GM12875 (cell line): ENCODE data around the gene CFAP221.

Experiments
- H3K4me3 ChIP-seq: one replicate; pipeline ENCODE4 v1.5.1; 2011; ENCODE audit warnings: low read depth, low read length, control low read depth
- TF ChIP-seq, protein P1 (sequence below): IDR thresholded peaks from 2 replicates; pipeline ENCODE4 v1.5.1; 2011; ENCODE audit warnings: low read depth, mild to moderate bottlenecking, control low read depth, inconsistent platforms, low read length, moderate library complexity, borderline replicate concordance; ENCODE audit not compliant: insufficient read depth

CFAP221 gene

DNA sequence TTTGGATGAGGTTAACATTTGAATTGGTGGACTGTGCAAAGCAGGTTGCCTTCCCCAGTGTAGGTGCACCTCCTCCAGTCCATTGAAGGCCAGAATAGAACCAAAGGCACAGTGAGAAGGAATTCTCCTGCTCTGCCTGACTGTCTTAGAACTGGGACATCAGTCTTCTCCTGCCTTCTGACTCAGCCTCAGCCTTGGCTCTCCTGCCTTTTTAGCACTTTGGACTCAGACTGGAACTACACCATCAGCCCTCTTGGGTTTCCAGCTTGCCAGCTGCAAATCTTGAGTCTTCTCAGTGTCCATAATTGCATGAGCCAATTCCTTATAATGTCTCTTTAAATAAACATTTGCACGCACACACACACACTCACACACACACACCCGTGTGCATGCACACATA is 126.8 kb downstream of the CFAP221 start:
- TF ChIP-seq, protein P1, sequence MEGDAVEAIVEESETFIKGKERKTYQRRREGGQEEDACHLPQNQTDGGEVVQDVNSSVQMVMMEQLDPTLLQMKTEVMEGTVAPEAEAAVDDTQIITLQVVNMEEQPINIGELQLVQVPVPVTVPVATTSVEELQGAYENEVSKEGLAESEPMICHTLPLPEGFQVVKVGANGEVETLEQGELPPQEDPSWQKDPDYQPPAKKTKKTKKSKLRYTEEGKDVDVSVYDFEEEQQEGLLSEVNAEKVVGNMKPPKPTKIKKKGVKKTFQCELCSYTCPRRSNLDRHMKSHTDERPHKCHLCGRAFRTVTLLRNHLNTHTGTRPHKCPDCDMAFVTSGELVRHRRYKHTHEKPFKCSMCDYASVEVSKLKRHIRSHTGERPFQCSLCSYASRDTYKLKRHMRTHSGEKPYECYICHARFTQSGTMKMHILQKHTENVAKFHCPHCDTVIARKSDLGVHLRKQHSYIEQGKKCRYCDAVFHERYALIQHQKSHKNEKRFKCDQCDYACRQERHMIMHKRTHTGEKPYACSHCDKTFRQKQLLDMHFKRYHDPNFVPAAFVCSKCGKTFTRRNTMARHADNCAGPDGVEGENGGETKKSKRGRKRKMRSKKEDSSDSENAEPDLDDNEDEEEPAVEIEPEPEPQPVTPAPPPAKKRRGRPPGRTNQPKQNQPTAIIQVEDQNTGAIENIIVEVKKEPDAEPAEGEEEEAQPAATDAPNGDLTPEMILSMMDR: no peak
- H3K4me3 ChIP-seq: no peak overlapping the region

DNA sequence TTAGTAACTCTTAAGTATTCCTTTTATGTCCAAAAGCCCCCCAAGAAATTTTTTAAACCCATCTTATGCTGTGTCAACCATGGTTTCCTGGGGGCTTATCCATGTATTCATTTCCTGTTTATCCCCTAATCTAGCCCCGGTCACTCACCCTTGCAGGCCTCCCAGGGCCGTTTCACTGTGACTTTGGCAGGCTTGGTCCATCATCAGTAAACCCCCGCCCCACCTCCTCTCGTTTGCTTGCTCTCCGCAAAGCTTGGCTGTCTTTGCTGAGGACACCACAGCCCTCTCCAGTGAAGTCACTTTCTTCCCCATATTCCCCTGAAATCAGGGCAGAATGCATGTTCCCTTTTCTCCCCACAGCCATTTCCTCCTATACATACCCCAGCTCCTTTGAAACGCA is 127.5 kb downstream of the CFAP221 start:
- TF ChIP-seq, protein P1: no peak
- no peak overlapping the region for H3K4me3 ChIP-seq

DNA sequence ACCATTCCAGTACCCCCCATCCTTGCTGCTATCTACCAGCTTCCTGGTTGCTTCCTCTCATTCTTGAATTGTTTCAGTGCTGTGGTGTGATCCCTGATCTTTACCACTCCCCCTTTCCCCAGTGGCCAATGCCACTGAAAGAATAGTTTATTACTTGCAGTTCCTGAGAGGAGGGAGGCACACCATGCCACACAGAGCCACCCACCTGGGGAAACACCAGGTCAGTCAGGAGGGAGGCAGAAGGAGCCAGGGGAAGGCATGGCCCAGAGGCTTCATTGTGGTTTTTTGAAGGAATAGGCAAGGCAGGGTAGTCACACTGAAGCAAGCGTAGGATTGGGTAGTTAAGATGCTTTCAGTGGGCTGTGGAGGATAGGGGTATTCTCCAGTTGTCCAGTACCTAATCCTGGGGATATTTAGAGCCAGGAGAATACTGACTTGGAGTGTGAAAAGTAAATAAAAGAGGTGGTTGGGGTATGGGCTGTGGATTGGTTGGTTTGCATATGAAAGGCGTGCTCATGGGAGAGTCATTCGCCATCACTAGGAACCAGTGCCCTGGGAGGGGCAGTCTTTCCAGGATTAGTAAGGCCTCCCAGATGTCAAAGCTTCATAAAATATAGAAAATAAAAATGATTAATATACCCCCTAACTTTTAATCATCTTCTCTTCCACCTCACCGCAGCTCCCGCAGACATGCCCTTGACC is 128.1 kb downstream of the CFAP221 start:
- TF ChIP-seq, protein P1: no peak
- H3K4me3 ChIP-seq: no peak overlapping the region

DNA sequence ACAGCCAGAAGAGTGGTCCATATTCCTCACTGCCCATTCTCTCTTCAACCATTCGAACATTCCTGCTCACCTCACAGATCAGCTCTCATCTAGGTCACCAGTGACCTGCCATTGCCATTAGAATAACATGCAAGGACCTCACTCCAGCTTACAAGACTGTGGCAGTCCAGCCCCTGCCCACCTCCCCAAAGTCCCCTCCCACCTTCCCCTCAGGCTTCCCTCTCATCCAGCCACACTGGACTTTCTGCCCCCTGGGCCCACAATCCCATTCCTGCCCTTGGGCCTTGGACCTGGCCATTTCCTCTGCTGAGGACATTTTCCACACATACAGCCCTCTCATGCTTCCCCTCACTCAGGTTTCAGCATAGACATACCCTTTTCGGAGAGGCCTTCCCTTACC is 129.5 kb downstream of the CFAP221 start:
- no peak overlapping the region for H3K4me3 ChIP-seq
- TF ChIP-seq, protein P1: no peak

DNA sequence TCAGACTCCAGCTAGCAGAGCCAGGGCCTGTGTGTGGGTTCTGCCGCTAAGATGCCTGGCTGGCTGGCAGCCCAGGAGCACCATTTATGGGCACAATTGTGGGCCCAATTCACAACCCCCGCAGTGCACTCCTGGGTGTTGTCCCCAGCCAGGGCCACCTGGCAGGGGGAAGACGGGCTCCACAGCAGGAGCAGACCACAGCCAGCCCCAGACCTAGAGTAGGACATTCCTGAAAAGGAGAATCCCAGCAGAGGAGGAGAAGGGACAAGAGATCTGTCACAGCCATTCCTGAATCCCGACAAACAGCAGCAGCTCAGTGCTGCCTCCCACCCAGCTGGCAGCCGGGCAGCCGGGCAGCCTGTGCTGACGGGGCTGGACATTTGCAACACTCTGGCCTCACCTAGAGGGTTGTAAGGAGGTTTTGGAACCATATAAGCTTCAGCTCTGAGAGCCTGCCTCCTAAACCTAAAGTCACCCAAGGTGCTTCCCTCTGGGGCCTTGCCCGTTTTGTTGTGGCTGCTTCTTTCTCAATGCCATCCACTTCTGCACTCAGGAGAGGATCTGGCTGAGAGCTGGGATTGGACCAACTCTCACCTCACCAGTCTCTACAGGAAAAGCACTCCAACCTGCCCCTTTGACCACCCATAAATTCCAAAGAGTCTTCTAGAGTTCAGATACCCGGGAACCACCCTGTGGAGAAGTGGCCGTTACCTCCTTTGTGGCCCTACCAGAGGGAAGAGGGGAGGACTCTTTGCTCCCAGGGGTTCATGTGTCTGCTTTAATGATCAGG is 130.7 kb downstream of the CFAP221 start:
- no peak overlapping the region for H3K4me3 ChIP-seq
- TF ChIP-seq, protein P1: no peak

DNA sequence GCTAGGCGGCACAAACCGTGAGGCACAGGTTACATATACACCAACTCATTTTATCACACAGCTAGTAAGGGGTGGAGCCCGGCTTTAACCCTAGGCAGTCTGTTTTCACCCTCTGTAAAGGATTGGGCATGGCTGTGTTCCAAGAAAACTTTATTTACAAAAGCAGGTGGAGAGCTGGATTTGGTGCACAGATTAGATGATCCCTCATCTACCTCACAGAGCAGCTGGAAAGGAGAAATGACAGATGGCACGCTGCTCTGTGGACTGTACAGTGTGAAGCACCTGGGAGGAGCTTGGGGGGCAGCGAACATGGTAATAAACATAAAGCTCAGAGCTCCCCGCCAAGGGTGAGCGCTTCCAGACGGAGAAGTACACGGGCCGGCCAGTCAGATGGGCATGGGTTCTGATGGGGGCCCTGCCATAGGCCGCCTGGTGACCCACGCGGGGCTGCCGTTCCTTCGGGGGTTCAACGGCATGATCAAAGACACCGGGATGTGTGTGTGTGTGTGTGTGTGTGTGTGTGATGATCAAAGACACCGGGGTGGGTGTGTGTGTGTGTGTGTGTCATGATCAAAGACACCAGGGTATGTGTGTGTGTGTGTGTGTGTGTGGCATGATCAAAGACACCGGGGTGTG is 133.9 kb downstream of the CFAP221 start:
- H3K4me3 ChIP-seq: no peak overlapping the region
- TF ChIP-seq, protein P1: no peak
